Vagina (tissue), 2 donors: ENCODE measurements around the gene MUC13. TPM values are rescaled to one million over a fixed set of nuclear protein-coding genes. Genes with fewer than 3 reads are reported as not detected.

Experiments used
- DNase-seq, 2 donors: peaks; one replicate each; pipeline ENCODE4 v3.0.0-alpha.2; 2017; ENCODE audit errors: extremely low spot score in 2 of 2
- H3K27ac ChIP-seq: fragments of 200-600 bp; sonication (generic); one replicate; pipeline ENCODE4 v1.5.1; 2019
- H3K27me3 ChIP-seq: fragments of 200-600 bp; sonication (generic); one replicate; pipeline ENCODE4 v1.5.1; 2019
- H3K36me3 ChIP-seq, 2 donors: fragments of 200-600 bp; sonication (generic); one replicate each; pipeline ENCODE4 v1.5.1; 2017 to 2019
- H3K4me1 ChIP-seq: fragments of 200-600 bp; sonication (generic); one replicate; pipeline ENCODE4 v1.5.1; 2019
- H3K4me3 ChIP-seq, 2 donors: fragments of 200-600 bp; sonication (generic); 1 replicate in 1 of 2; 2 replicates in 1 of 2; pipeline ENCODE4 v1.5.1; 2016 to 2019
- H3K9me3 ChIP-seq: fragments of 200-600 bp; sonication (generic); one replicate; pipeline ENCODE4 v1.5.1; 2019
- CTCF ChIP-seq, 3 experiments: fragments of 450-650 bp in 2 of 3; fragments of 200-600 bp in 1 of 3; sonication (generic) in 1 of 3; IDR thresholded peaks; one replicate each; pipeline ENCODE4 v1.5.1; 2017 to 2019; ENCODE audit warnings: antibody characterized with exemption in 3 of 3, mild to moderate bottlenecking in 2 of 3, moderate library complexity in 2 of 3
- POLR2A ChIP-seq, 2 donors: fragments of 450-650 bp; IDR thresholded peaks; one replicate each; pipeline ENCODE4 v1.6.1; 2017; ENCODE audit warnings: antibody characterized with exemption in 2 of 2, mild to moderate bottlenecking in 2 of 2, moderate library complexity in 2 of 2
- POLR2AphosphoS5 ChIP-seq, 2 donors: sonication (generic); formaldehyde crosslinking; IDR thresholded peaks; one replicate each; pipeline ENCODE4 v1.9.0; 2017; ENCODE audit warnings: antibody characterized with exemption in 2 of 2, mild to moderate bottlenecking in 2 of 2, low read depth in 1 of 2; ENCODE audit not compliant: insufficient read depth in 1 of 2
- intact Hi-C: fragments of 100-400 bp; cut with DNase I; formaldehyde crosslinking; loops from one replicate; pipeline ENCODE4 v1.15.1; 2023
- total RNA-seq: library from RNA; depleted of rRNA; stranded (reverse); fragments of >200 nt; gene quantifications from one replicate; pipeline ENCODE4 v1.2.3, GENCODE V29; 2016

MUC13 gene
- total RNA-seq, 1 donor from 2014 or later, result not detected

- Histone ChIP-seq H3K9me3 (no peaks in the 10 kb centered on the region), H3K4me3 (no peak overlapping the region), H3K27me3 (no peaks in the 10 kb centered on the region), H3K27ac (peak overlapping the region; percentile 27), H3K4me1 (peaks cover 84% of the 10 kb centered on the region), H3K36me3 (no peaks in the 10 kb centered on the region)
- no peak for DNase-seq
- intact Hi-C loops, result no loop called here
- TF ChIP-seq POLR2A (IDR thresholded peaks at IDR 0.05) (no peak), CTCF (IDR thresholded peaks at IDR 0.05) (no peak), POLR2AphosphoS5 (IDR thresholded peaks at IDR 0.05; ENCODE audit: insufficient read depth in 1 of 2, low read depth in 1 of 2) (peak; percentile 44 to 96)
Measured at GRCh38 chr3:124878561-124879336, 55.8 kb downstream of the MUC13 start.

GRCh38 chr3:124877674-124878073 lies 56.9 kb downstream of the MUC13 start:
- TF ChIP-seq CTCF (IDR thresholded peaks at IDR 0.05) (no peak), POLR2A (IDR thresholded peaks at IDR 0.05) (no peak)
- no peaks in the 10 kb centered on the region for H3K9me3 ChIP-seq
- peaks cover 73% of the 10 kb centered on the region for H3K4me1 ChIP-seq
- H3K4me3 ChIP-seq, result no peak overlapping the region
- H3K27ac ChIP-seq, result peak overlapping the region; percentile 27
- intact Hi-C loops, result no loop called here
- no peaks in the 10 kb centered on the region for H3K36me3 ChIP-seq
- no peak for DNase-seq
- no peaks in the 10 kb centered on the region for H3K27me3 ChIP-seq

GRCh38 chr3:124876401-124876878 lies 58.1 kb downstream of the MUC13 start:
- no peaks in the 10 kb centered on the region for H3K27me3 ChIP-seq
- DNase-seq, result no peak
- no peak for TF ChIP-seq POLR2AphosphoS5 (IDR thresholded peaks at IDR 0.05; ENCODE audit: insufficient read depth in 1 of 2, low read depth in 1 of 2)
- no peak for TF ChIP-seq POLR2A (IDR thresholded peaks at IDR 0.05)
- no peak for TF ChIP-seq CTCF (IDR thresholded peaks at IDR 0.05)
- peaks cover 0 to 9% of the 10 kb centered on the region in 2 donors for H3K36me3 ChIP-seq
- intact Hi-C loops, result no loop called here
- H3K27ac ChIP-seq, result peak overlapping the region; percentile 51
- no peaks in the 10 kb centered on the region for H3K9me3 ChIP-seq
- H3K4me3 ChIP-seq, result no peak overlapping the region
- H3K4me1 ChIP-seq, result peaks cover 61% of the 10 kb centered on the region

- no peak overlapping the region for H3K27ac ChIP-seq
- no peaks in the 10 kb centered on the region for H3K9me3 ChIP-seq
- DNase-seq, result no peak
- no peak overlapping the region for H3K4me3 ChIP-seq
- peaks cover 33% of the 10 kb centered on the region for H3K4me1 ChIP-seq
- TF ChIP-seq CTCF (IDR thresholded peaks at IDR 0.05), result no peak
- no peak for TF ChIP-seq POLR2A (IDR thresholded peaks at IDR 0.05)
- no peak for TF ChIP-seq POLR2AphosphoS5 (IDR thresholded peaks at IDR 0.05; ENCODE audit: insufficient read depth in 1 of 2, low read depth in 1 of 2)
- H3K36me3 ChIP-seq, result peaks cover 0 to 19% of the 10 kb centered on the region in 2 donors
- H3K27me3 ChIP-seq, result no peaks in the 10 kb centered on the region
- intact Hi-C loops, result no loop called here
Measured at GRCh38 chr3:124873226-124873625, 61.3 kb downstream of the MUC13 start.

- H3K27ac ChIP-seq, result no peak overlapping the region
- no peak overlapping the region for H3K4me3 ChIP-seq
- H3K36me3 ChIP-seq, result peaks cover 0 to 19% of the 10 kb centered on the region in 2 donors
Measured at GRCh38 chr3:124867511-124867910, 67.0 kb downstream of the MUC13 start.

More at GRCh38 chr3:124867511-124867910, 67.0 kb downstream of the MUC13 start:
- Histone ChIP-seq H3K9me3 (no peaks in the 10 kb centered on the region), H3K27me3 (no peaks in the 10 kb centered on the region), H3K4me1 (peaks cover 12% of the 10 kb centered on the region)
- intact Hi-C loops, result no loop called here
- DNase-seq, result no peak
- no peak for TF ChIP-seq POLR2A (IDR thresholded peaks at IDR 0.05)
- TF ChIP-seq POLR2AphosphoS5 (IDR thresholded peaks at IDR 0.05; ENCODE audit: insufficient read depth in 1 of 2, low read depth in 1 of 2), result no peak
- no peak for TF ChIP-seq CTCF (IDR thresholded peaks at IDR 0.05)
